Stimulated activated CD4-positive, alpha-beta T cell treated with anti-CD3 and anti-CD28 coated beads, Interleukin-2, amount 100 ng/mL, for 48 hours (primary cell): Measurements from ENCODE around the gene CMIP.

Source experiments
- DNase-seq, 2 donors: peaks; one replicate each; pipeline ENCODE4 v3.0.0-alpha.2; 2020

CMIP gene

DNA sequence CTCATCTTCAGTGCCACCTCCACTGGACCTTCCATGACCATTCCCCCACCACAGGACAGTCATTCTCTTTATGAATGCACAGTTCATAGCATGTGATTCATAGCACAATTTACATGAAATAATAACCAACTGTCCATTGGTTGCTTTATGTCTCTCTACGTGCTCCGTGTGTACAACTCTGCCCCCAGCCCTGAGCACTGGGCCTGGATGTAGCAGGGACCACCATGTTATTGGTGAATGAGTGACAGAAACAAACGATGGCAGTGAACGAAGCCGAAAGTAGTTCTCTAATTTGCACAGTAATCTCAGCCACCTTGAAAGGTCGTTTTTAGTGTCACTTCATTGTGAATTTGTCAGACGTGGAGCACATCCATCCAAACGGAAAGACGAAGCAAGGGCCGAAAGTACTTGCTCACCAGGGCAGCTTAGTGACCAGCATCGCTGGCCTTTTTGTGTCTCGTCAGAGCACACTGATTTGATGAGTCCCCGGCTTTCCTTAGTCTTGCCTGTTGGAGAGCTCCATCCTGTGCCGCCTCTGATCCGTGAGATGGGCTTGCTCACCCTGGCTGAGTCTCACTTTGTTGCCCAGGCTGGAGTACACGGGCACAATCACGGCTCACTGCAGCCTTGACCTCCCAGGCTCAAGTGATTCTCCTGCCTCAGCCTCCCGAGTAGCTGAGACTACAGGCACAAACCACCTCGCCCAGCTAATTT is 95.3 kb downstream of the CMIP start:
- DNase-seq: no peak

DNA sequence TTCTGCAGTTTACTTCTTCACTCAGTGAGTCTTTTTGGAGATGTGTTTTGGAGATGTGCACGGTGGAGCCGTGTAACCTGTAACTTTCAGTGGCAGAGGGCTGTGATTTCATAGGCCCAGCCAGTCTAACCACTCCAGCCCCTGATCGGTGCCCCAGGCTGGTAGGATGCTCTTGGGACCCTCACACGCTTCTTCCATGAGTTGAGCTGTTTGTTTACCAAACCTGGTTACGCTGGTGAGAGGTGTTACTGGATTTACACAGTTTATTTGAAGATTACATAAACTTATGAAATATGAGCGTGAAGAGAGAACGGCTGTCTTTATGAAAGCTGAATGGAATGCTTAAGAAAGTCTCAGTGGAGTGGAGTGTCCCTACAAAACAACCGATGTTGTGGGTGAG is 96.7 kb downstream of the CMIP start:
- no peak for DNase-seq

DNA sequence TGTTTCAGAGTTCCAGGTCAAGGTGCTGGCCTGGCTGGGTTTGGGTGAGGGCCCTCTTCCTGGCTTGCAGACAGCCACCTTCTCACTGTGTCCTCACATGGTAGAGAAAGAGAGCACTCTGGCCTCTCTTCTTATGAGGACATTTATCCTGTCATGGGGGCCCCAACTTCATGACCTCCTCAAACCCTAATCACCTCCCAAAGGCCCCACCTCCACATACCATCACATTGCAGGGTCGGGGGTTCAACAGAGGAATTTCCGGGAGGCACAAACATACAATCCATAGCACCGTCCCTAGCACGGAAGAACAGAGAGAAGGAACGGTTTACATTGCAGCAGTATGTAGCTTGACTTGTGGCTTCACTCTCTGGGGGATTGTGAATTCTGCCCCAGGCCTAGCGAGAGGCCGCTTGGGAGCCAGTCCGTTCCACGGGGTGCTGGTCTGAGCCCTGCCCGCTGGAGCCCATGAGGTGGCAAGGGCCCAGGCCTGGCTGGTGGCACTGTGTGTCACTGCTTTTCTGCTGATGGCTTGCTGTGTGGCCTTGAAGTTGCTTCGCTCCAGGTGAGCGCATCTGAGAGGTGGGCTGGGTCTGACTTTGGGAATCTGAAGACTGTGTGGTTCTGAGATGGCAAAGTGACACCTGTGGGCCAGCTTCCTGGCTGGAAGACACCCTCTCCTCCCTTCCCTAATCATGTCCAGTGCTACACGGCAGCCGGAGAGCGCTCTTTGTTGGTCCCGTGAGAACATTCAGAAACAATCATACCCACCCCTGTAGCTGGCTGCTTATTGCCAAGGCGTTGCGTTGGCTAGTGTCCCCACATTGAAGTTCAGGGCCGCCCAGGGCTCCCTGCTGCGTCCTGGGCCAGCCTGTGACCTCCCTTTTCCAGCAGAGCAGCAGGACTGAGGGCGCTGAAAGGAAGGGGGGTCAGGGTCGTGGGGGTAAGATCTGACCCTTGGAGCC is 98.3 kb downstream of the CMIP start:
- DNase-seq: no peak

DNA sequence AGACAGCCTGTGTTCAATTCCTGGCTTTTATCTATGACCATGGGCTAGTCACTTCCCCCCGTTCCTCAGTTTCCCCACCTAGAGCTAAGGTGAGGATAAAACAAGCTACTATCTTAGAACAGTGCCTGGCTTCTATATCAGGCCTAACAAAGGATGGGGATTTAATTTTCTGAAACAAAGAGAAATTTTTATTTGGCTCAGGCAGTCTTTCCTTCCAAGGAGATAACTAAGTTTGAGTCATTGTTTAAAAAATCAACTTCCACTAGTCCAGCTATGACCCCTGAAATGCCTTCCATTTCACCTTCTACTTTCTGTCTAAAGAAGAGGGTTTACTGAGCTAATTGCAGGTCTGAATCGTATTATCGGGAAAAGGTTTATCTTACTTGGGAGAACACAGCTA is 99.0 kb downstream of the CMIP start:
- no peak for DNase-seq

DNA sequence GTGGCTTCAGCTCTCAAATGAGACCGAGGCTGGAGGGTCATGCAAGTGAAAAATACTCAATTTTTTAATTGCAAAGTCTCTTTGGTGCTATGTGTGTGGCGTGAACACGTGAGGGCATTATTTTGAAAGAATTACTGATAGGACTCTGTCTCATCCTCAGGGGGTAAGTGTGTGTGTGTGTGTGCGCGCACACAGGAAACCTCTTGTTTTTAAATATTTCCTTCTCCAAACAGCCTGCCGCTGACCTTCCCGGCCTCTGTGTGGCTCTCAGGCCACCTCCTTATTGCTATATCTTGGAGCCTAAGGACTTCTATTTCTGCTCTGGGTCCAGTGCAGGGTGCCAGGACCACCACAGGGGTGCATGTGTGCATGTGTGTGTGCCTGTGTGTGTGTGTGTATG is 99.7 kb downstream of the CMIP start:
- no peak for DNase-seq

GRCh38 chr16:81544700-81545271 is 100.2 kb downstream of the CMIP start:
- DNase-seq: no peak

GRCh38 chr16:81545470-81546250 is 101.1 kb downstream of the CMIP start:
- no peak for DNase-seq

GRCh38 chr16:81546781-81547180 is 102.2 kb downstream of the CMIP start:
- DNase-seq: no peak

DNA sequence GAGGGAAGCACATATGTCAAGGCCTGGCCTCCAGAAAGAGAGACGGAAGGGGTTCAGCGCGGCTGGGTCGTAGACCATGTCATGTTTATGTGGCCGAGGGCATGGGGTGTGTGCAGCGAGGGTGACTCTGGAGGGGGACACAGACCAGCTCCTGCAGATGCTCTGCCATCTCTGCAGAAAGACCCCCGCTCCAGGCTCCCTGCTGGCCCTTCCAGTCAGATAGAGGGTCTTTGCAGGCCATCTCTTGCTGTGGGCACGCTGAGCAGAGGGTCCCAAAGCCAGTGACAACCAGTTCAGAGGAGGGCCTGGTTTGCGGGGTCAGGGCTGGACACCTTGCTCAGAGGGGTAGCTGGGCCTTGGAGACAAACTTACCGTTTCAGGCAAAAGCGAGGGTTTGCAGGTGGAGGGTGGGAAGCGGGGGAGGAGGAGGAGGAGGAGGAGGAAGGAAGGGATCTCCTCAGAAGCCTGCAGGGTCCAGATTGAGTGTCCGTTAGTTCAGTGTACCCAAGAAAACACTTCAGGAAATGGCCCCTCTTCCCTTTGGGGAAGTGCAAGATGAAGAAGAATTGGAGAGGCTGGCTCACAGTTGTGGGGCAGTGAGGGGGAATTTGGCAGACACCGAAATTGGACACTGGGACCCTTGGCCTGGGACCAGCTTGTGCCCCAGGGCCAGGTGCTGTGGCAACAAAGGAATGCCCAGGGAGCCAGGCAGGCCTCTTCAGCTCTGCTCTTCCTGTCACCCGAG is 102.8 kb downstream of the CMIP start:
- DNase-seq: no peak

GRCh38 chr16:81547939-81548216 is 103.3 kb downstream of the CMIP start:
- DNase-seq: no peak

DNA sequence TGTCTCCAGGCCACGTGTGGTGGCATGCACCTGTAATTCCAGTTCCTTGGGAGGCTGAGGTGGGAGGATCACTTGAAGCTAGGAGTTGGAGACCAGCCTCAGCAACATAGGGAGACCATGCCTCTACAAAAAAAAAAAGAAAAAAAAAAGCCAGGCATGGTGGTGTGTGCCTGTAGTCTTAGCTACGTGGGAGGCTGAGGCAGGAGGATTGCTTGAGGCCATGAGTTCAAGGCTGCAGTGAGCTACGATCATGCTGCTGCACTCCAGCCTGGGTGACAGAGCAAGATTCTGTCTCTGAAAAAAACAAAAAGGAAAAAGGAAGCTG is 103.9 kb downstream of the CMIP start:
- DNase-seq: no peak

DNA sequence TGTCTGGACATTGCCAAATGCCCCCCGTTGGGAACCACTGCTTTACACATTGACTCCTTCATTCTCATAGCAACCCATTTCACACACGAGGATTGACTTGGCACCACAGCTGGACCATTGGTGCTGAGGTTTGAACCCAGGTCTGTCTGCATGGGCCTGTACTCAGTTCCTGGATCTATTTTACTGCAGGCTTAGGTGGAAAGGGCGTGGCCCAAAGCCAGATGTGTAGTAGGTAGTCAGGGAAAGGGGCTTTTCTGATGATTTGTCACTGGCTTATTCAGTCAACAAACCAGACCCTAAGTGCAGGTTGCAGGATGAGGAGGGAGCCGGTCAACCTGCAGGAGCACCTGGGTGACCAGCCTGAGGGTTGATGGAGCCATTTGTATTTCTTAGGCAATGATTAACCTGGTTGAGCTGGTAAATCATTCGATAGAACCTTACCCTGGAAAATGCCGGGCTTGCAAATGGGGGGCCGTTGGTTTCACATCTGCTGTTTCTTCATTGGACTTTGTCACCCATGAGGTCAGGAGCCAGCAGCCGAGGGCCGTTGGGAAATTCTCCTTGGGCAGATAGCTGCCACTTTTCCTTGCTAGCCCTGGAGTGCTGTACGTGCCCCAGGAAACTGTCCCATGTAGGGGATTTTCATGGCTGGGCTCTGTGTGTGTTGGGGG is 104.4 kb downstream of the CMIP start:
- no peak for DNase-seq

- DNase-seq: no peak
Observed at GRCh38 chr16:81549547-81550431, 105.2 kb downstream of the CMIP start.

DNA sequence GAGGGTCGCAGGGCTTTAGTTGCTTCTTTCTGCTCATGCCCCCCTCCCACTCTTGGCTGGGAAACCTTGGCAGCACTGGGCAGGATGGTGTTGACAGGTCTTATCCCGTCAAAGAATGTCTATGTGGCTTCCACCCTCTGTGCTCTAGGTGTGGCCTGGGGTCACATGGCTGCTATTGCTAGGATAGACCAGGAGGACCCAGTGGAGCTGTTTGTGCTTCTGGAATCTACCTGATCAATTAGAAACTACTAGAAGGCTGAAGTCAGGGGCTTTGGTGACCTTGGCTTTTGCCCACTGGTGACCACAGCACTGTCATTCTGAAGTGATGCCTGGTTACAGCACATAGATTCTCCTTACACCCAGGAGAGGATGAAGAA is 105.8 kb downstream of the CMIP start:
- no peak for DNase-seq

DNA sequence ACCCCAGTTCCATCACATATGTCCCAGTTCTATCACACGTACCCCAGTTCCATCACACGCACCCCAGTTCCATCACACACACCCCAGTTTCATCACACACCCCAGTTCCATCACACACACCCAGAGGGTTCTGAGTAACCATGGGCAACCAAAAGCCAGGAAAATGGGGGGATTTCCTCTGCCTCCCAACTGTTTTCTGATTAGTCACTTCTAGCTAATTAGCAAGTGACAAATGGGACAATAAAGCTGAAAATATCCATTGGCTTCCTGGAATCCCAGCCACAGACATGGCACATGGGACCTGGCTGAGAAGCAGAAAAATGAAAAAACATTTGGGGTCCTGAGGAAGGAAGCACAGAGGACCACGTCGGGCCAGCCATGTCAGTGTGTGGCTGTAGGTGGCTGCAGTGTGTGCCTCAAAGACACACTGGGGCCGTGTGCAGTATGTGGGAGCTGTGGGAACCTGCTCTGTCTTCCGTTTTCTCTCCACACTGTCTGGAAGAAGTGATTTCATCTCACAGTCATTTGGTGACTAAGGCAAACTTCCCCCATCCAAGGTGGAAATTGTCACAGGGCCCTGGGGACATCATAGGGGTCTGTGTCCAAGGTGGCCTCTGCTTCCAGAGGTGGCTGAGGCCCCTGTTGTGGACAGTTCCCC is 106.7 kb downstream of the CMIP start:
- DNase-seq: no peak

GRCh38 chr16:81551821-81552304 is 107.3 kb downstream of the CMIP start:
- DNase-seq: no peak

GRCh38 chr16:81552743-81553079 is 108.1 kb downstream of the CMIP start:
- DNase-seq: no peak

GRCh38 chr16:81553080-81553813 is 108.6 kb downstream of the CMIP start:
- DNase-seq: no peak

DNA sequence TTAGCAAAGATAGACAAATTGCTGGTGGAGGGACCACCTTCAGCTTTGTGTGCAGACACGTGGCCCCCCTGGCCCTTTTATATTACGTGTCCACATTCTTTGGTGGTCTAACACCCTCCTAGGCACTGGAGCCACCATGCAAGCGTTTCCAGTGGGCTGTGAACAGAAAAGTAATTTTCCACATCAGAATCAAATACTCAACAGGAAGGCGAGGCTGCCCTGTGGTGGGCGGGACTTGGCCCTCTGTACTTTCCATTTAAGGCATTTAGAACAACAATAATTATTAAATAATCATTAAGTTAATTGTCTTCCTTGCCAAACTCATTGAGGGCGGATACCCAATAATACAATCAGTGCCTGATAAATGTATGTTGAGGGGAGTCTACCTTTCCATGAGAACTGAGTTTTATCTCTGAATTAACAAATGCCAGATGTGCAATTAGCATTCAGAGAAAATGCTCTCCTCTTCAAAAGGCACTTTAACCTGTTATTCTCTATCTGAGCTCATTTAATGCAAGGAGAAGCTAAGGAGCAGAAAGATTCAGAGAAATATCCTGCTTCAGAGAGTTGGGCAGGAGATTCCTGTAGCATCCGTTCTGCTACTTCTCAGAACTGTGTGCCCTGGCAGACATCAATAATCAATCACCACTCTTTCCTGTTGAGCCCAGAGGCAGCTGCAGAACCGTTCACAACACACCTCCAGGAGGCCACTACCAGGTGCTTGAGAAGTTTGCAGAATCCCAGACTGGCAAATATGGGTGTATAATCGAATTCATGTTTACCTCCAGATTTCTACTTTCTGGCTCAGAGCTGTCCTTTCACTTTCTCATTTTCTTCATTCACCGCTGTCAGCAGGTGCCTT is 109.4 kb downstream of the CMIP start:
- DNase-seq: no peak
